Stomach (tissue), 4 donors: ENCODE data around the gene NUP214.

Experiments used
- EP300 ChIP-seq: sonication (generic); formaldehyde crosslinking; IDR thresholded peaks from one replicate; pipeline ENCODE4 v1.6.1; 2017; ENCODE audit warnings: antibody characterized with exemption
- POLR2A ChIP-seq, 4 donors: fragments of 450-650 bp; IDR thresholded peaks; one replicate each; pipeline ENCODE4 v1.6.1; 2016; ENCODE audit warnings: antibody characterized with exemption in 4 of 4, control low read depth in 2 of 4, mild to moderate bottlenecking in 1 of 4, moderate library complexity in 1 of 4
- POLR2AphosphoS5 ChIP-seq, 3 donors: sonication (generic); formaldehyde crosslinking; IDR thresholded peaks; one replicate each; pipeline ENCODE4 v1.6.1; 2016; ENCODE audit warnings: antibody characterized with exemption in 3 of 3
- TF ChIP-seq, protein P1 (sequence below), 7 experiments: fragments of 450-650 bp in 4 of 7; fragments of 200-600 bp in 3 of 7; sonication (generic) in 3 of 7; IDR thresholded peaks; one replicate each; pipeline ENCODE4 v1.5.1; 2016 to 2019; ENCODE audit warnings: antibody characterized with exemption in 7 of 7, control low read depth in 2 of 7, mild to moderate bottlenecking in 1 of 7

GRCh38 chr9:131146186-131146585, 20.8 kb downstream of the NUP214 start:
- TF ChIP-seq, protein P1, sequence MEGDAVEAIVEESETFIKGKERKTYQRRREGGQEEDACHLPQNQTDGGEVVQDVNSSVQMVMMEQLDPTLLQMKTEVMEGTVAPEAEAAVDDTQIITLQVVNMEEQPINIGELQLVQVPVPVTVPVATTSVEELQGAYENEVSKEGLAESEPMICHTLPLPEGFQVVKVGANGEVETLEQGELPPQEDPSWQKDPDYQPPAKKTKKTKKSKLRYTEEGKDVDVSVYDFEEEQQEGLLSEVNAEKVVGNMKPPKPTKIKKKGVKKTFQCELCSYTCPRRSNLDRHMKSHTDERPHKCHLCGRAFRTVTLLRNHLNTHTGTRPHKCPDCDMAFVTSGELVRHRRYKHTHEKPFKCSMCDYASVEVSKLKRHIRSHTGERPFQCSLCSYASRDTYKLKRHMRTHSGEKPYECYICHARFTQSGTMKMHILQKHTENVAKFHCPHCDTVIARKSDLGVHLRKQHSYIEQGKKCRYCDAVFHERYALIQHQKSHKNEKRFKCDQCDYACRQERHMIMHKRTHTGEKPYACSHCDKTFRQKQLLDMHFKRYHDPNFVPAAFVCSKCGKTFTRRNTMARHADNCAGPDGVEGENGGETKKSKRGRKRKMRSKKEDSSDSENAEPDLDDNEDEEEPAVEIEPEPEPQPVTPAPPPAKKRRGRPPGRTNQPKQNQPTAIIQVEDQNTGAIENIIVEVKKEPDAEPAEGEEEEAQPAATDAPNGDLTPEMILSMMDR (IDR thresholded peaks at IDR 0.05), result no peak
- TF ChIP-seq POLR2A (IDR thresholded peaks at IDR 0.05), result no peak
- no peak for TF ChIP-seq EP300
- no peak for TF ChIP-seq POLR2AphosphoS5 (IDR thresholded peaks at IDR 0.05)
